MM.1S (cell line): ENCODE data around the gene RNFT2.

ENCODE experiments used
- EZH2 ChIP-seq: fragments of 300-600 bp; sonication (generic); optimal IDR thresholded peaks from 2 replicates; pipeline ENCODE3; 2017; ENCODE audit warnings: low read depth, mild to moderate bottlenecking, antibody characterized with exemption, low read length, mixed read lengths
- EZH2phosphoT487 ChIP-seq: fragments of 300-600 bp; sonication (generic); IDR thresholded peaks from 2 replicates; pipeline ENCODE4 v1.6.1; 2018; ENCODE audit warnings: antibody characterized with exemption, low read length
- TF ChIP-seq, protein P1 (sequence below): fragments of 300-600 bp; sonication (generic); IDR thresholded peaks from 2 replicates; pipeline ENCODE4 v1.5.1; 2016; ENCODE audit warnings: antibody characterized with exemption, low read length, mixed read lengths

DNA sequence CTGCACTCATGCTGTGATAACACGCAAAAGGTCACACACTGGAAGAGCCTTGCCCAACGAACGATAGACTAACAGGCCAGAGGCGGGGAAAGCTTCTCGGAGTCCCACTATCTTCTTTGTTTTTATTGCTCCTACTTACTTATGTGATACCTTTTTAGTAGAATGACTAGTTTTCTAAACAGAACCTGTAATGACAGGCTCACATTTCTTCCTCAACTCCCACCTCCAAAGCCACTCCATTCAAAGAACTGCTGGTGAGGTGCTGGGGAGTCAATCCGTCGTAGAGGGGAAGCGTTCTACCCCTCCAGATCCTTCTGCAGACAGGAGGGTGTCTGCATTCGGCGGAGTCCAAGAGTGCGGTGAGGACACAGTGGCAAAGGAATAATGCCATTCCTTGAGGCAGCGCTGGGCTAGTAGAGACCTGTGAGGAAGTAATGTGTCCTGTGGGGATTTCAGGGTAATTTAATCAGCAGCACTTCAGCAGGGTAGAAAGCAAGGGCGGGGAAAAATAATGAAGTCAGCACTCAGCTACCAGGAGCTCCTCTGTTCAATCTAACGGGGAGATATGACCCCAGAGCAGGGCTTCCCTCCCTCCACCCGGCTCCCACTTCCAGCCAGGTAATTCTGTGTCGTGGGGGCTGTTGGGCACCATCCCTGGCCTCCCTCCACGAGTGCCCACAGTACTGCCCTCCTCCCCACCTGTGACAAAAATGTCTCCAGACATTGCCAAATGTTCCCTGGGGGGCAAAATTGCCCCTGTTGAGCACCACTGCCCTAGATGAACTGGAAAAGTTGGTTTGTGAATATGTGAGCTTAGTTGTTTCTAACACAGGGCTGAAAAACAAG, 25.4 kb upstream of the RNFT2 start:
- TF ChIP-seq, protein P1, sequence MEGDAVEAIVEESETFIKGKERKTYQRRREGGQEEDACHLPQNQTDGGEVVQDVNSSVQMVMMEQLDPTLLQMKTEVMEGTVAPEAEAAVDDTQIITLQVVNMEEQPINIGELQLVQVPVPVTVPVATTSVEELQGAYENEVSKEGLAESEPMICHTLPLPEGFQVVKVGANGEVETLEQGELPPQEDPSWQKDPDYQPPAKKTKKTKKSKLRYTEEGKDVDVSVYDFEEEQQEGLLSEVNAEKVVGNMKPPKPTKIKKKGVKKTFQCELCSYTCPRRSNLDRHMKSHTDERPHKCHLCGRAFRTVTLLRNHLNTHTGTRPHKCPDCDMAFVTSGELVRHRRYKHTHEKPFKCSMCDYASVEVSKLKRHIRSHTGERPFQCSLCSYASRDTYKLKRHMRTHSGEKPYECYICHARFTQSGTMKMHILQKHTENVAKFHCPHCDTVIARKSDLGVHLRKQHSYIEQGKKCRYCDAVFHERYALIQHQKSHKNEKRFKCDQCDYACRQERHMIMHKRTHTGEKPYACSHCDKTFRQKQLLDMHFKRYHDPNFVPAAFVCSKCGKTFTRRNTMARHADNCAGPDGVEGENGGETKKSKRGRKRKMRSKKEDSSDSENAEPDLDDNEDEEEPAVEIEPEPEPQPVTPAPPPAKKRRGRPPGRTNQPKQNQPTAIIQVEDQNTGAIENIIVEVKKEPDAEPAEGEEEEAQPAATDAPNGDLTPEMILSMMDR, result no peak
- TF ChIP-seq EZH2phosphoT487, result no peak
- no peak for TF ChIP-seq EZH2
